ENCODE results near the gene ROBO1.

Gene ROBO1

GRCh38 chr3:79297245-79297960 is 470.4 kb downstream of the ROBO1 start:
- no peak for DNase-seq

DNA sequence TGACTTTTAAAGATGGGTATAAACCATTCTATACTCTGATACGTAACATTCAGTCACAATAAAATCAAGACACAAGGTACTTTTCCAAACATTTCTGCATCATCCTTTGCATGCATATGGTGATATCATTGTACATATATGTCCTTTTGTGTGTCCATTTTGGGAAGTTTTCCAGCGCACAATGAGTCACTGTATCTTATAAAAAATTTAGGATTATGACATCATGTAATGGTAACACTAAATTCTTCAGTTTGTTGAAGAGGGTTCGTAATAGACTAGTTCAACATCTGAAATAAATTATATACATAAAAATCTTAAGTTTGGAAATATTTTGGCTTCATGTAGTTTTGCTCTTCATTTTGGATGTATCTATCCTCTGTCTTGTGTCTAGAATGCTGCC is 480.9 kb downstream of the ROBO1 start:
- no peak for DNase-seq

DNA sequence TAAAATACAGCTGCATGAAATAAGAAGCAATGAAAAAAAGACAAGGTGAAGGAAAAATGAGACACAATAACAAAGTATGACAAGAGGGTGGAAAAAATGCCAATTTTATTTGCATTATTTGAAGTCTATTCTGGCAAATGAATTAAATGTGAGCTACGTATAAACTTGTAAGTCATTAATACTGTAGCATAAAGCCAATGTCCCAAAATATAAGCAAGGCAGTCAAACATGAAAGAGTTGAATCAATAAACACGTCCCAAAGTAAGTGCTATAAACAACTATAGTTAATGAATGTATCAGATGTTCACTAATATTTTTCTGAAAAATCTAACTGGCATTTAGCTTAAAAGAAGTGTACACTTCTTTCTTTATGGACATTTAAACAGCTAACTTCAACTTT is 481.9 kb downstream of the ROBO1 start:
- no peak for DNase-seq

DNA sequence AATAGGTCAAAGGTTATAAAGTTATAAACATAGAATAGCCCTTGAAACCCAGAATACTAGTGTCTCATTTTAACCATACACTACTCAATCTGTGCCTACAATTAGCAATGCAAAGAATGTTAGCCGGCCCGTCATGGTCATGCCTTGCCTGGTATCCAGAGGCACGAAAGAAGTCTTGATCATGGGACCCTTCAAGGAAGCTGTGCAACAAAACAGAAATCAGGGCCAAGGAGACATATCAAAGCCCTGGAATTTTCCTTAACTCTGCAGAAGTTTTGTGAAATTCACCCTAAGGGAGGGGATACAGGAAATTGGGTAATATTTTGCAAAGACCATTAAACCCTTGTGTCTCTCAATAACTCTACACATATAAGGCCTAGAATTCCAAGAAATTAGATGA is 482.4 kb downstream of the ROBO1 start:
- no peak for DNase-seq

DNA sequence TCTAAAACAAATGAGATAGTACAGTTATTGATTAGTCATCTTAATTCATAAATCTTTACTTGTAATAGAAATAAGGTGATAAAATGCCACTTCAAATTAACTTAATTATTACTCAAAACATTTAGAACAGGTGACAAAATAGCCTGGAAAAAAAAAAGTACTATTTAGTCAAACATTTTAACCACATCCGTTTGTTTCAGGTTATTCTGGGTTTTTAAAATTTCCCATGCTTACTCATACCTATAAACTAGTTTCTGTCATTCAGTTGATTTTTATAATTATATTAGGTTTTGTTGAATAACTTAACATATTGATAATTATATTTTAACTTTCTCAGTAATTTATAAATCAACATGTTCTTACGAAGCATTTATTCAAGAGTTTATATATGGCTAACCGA is 483.0 kb downstream of the ROBO1 start:
- no peak for DNase-seq

DNA sequence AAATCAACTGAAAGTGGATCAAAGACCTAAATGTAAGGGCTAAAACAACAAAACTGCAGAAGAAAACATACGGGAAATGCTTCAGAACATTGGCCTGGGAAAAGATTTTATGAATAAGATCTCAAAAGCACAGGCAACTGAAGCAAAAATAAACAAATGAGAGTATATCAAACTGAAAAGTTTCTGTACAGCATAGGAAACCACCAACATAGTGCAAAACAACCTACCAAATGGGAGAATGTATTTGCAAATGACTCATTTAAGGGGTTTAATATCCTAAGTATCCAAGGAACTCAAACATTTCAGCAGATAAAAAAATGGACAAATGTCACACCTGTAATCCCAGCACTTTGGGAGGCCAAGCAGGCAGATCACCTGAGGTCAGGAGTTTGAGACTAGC is 489.1 kb downstream of the ROBO1 start:
- no peak for DNase-seq

DNA sequence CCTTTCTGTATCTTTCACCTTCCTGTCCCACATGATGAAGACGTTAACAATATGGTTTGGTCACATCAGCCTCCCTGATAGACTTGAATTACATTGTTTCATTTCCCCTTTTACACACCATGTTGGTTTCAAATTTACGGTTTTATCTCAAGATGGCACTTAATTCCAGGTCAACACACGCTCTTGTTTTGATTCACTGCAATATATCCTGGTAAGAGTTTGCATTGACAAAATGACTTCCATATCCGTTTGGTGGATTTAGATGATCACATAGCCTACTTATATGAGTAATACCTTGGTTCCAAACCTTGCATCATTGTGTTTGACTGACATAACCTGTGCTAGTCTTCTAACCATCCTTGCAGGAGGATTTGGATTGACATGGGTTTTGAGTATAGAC is 499.4 kb downstream of the ROBO1 start:
- no peak for DNase-seq

DNA sequence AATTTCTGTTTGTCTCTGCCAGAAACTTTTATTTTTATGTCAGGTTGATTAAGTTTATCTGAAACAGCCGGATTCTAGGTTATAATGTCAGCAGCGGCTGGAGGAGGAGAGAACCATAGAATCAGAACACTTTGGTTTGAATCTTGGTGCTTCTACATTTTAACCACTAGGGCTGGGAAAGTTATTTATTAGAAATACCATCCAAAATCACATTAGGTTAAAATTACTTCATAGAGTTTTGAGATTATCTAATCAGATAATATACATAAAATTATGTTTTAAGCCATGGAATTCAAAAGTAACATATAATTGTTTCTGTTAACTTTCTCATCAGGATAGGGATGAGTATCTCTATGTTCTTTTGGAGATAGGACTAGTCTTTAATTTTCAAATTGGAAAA is 502.9 kb downstream of the ROBO1 start:
- no peak for DNase-seq

- DNase-seq = no peak
These were observed 504.4 kb downstream of the ROBO1 start for GRCh38 chr3:79263423-79263822.

- DNase-seq = no peak
These were observed 509.3 kb downstream of the ROBO1 start for GRCh38 chr3:79258479-79258878.

- DNase-seq = no peak
These were observed 510.0 kb downstream of the ROBO1 start for GRCh38 chr3:79257791-79258190.

GRCh38 chr3:79255702-79256101 is 512.1 kb downstream of the ROBO1 start:
- no peak for DNase-seq

- no peak for DNase-seq
These were observed 512.5 kb downstream of the ROBO1 start for GRCh38 chr3:79255292-79255691.

DNA sequence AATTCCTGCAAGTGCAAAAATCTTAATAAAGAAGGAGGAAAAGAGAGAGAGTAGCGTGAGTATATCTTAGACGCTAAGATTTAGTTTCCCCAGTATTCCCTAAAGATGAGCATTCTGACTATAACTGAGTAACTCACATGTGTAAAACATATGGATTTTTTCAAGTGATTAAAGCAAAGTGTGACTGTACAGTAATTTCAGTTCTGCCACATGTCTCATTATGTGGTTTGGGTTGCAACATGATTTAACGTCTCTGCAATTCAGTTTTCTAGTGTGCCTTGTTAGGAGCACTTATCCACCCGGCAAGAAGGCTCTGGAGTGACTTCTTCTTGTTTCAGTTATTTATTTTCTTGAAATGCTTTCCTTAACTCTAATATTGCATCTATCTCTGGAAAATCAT is 514.1 kb downstream of the ROBO1 start:
- DNase-seq = no peak

DNA sequence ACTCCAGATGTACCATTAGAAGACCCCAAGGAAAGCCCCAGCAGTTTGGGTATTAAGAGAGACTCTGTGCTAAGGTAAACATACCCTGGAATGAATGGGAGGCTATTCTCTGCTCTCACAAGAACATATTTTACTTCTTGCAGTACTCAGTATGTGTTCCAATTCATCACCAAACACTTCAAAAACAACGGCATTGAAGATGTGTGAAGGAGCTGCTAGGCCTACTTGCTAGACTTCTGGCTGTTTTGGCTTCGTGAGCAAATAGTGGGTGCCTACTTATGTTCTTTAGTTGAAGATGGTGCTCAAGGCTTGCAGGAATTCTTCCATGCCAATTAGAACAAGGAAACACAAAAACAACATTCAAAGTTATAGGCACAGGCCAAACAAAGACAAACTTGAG is 514.5 kb downstream of the ROBO1 start:
- no peak for DNase-seq

DNA sequence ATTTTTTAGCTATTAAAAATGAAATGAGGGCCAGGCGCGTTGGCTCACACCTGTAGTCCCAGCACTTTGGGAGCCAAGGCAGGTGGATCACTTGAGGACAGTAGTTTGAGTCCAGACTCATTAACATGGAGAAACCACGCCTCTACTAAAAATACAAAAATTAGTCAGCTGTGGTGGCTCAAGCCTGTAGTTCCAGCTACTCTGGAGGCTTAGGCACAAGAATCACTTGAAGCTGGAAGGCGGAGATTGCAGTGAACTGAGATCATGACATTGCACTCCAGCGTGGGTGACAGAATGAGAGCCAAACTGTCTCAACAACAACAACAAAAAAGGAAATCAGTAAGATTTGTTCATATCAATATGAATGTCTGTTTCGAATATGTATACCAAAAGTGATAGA is 517.1 kb downstream of the ROBO1 start:
- DNase-seq = no peak

GRCh38 chr3:79249701-79250100 is 518.1 kb downstream of the ROBO1 start:
- DNase-seq = no peak

DNA sequence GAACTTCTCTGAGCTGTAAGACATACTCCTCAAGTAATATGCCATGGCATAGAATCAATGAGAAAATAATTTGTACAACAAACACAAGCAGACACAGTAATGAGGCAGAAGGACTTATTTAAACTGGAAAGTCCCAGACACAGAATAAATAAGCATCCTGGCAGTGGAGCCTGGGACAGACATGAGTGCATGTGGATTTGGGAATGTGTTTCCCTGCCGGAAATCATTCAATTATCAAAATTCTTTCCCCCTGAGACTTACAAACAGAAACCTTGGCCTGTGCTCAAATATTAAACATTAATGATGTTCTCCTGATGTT is 520.1 kb downstream of the ROBO1 start:
- no peak for DNase-seq

DNA sequence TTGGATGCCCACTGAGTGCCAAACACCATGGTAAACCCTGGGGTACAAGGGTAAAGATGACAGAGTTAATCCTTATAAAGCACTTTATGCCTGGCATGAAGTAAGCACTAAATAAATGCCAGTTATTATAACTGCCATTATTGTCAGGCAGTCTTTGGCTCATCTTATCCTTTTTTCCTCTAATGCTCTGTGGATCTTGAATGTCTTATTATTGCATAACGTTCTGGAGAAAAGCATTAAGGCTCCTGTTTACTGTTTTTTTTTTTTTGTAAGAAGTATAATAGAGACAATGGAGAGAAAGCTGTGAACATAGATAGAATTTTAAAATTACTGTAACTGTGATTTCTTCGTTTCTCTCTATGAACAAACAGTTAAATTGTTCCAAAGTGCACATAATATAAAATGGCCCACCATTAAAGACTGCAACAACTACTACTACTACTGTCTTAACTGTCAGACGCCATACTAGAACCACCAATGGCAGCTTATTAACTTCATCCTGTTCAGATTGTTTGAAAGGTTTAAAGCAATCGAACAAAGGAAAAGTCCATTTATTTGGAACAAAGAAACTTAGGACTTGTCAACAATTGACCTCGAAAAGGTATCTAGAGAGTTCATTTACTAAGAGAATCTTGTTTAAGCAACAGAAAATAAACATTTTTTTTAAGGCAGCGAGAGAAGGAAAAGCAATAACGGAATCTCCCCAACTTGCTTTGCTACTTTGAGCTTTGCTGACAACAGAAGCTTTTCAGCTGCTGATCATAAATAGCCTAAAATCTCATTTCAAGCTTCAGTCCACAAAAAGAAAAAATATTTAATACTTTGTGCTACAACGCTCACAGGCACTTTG is 520.7 kb downstream of the ROBO1 start:
- DNase-seq = no peak

DNA sequence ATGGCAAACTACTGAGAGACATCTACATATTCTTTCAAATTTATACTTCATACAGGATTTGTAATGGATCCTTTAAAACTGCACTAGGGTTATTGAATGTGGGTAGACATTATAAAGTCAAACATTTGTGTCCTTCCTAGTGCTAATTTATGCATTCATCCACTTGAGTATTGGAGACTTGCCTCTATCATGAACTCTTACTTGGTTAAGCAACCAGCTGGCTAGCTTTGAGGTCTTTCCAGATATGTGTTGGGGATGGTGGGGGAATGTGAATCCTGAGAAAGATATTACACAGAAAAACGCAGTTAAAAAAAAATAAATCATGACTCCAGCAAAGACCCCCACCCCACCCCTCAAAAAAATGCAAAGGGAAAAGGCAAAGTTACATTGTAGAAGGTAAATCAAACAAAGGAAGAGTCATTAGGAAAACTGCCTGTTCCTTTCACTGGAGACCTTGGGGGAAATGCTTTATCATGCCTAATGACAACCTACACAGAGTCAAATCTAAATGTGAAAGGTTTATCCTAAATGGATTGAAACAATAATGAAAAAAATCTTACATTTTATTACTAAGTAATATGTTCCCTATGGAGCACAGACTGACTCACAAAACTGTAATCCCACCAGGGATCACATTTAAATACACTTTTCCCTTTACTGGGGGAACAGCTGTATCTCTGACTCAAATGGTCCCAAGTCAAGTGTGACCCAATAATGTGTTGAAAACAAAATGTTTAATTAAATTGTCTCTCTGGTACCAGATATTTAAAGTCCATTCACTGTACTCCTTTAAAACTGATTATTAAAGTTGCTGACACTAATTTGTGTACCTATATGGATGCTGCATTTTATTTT is 522.3 kb downstream of the ROBO1 start:
- no peak for DNase-seq

DNA sequence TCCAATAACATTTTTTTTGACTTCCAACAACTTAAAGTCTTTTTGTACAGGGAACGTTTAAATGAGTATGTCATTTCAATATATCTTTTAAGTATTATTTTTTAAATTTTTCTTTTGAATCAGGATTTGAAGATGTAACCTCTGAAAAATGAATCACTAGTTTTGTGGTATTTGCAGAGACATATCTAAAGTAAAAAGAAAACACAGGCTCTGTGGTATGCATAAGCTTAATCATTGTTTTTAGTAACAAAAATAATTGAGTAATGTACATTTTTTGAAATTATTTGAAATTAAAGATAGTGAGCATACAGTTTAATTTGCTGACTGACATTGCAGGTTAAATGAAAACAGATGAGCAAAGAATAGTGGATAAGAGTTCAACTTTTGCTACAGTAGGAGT is 531.3 kb downstream of the ROBO1 start:
- DNase-seq = no peak

DNA sequence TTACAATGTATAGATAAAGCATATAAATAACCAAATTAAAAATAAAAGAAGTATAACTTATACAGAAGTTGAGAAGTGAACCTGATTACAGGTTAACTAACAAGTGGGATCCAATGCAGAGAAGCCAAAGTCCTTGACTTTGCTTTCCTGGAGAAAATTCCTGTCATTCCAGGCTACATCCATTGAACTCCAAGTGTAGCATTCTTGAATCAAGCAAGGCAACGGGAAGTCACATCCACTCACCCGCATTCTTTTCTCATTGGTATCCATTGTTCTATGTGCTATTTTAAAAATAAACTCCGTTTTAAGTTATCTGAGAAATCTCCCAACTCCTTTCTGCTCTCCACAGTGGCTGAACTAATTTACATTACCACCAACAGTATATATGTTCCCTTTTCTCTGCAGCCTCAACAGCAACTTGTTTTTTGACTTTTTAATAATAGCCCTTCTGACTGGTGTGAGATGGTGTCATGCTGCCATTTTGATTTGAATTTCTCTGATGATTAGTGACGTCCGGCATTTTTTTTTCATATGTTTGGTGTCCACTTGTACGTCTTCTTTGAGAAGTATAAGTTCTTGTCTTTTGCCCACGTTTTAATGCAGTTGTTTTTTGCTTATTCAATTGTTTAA is 534.3 kb downstream of the ROBO1 start:
- no peak for DNase-seq

GRCh38 chr3:79230266-79230665 is 537.5 kb downstream of the ROBO1 start:
- DNase-seq = no peak

Data from RPMI8226 (cell line).